ENCODE results near the gene TMEM212.

- TF ChIP-seq EZH2 (IDR thresholded peaks at IDR 0.05; ENCODE audit: insufficient read depth, poor library complexity, severe bottlenecking): no peak
- TF ChIP-seq EZH2phosphoT487 (IDR thresholded peaks at IDR 0.05; ENCODE audit: insufficient read depth, low read depth): no peak
Observed at GRCh38 chr3:171812811-171813210, 30.3 kb upstream of the TMEM212 start.

Data from GM23248 (cell line).